ENCODE data around the gene MIA3.

GRCh38 chr1:222706815-222707214 lies 88.9 kb downstream of the MIA3 start:
- TF ChIP-seq POLR2A (IDR thresholded peaks at IDR 0.05; ENCODE audit: low read depth, low read length): no peak
- no peak for TF ChIP-seq CEBPB (IDR thresholded peaks at IDR 0.05; ENCODE audit: low read depth, low read length)
- TF ChIP-seq MAFK (IDR thresholded peaks at IDR 0.05; ENCODE audit: low read depth, low read length): no peak
- no peak for TF ChIP-seq CTCF (conservative IDR thresholded peaks at IDR 0.05; ENCODE audit: low read depth, low read length)
- TF ChIP-seq, protein P1, sequence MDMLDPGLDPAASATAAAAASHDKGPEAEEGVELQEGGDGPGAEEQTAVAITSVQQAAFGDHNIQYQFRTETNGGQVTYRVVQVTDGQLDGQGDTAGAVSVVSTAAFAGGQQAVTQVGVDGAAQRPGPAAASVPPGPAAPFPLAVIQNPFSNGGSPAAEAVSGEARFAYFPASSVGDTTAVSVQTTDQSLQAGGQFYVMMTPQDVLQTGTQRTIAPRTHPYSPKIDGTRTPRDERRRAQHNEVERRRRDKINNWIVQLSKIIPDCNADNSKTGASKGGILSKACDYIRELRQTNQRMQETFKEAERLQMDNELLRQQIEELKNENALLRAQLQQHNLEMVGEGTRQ (IDR thresholded peaks at IDR 0.05; ENCODE audit: low read depth, low read length): no peak
- TF ChIP-seq FOS (IDR thresholded peaks at IDR 0.05; ENCODE audit: low read depth, low read length): no peak
- no peak for TF ChIP-seq MXI1 (IDR thresholded peaks at IDR 0.05; ENCODE audit: borderline replicate concordance, low read depth, low read length)
- no peak for TF ChIP-seq MAZ (IDR thresholded peaks at IDR 0.05; ENCODE audit: borderline replicate concordance, low read depth, low read length)
- TF ChIP-seq RAD21 (IDR thresholded peaks at IDR 0.05; ENCODE audit: low read length): no peak
- no peak for TF ChIP-seq CHD1 (IDR thresholded peaks at IDR 0.05; ENCODE audit: low read depth, low read length)
- no peak for TF ChIP-seq BHLHE40 (IDR thresholded peaks at IDR 0.05; ENCODE audit: low read depth, low read length)
- TF ChIP-seq SMC3 (IDR thresholded peaks at IDR 0.05; ENCODE audit: low read depth, low read length): no peak
- no peak for TF ChIP-seq RCOR1 (IDR thresholded peaks at IDR 0.05; ENCODE audit: insufficient replicate concordance, low read length)
- TF ChIP-seq RFX5 (IDR thresholded peaks at IDR 0.05; ENCODE audit: low read depth, low read length): no peak
